SIG-M5 (cell line): ENCODE data around the gene JMJD7.
"Not testable (repeated sequence)": the region's sequence is repeated elsewhere in the genome, so short reads cannot be mapped to it uniquely, and the experiment has no call there.

ENCODE experiments used
- DNase-seq: peaks from one replicate; lab custom pipeline; 2025; lab: John Stamatoyannopoulos, UW

The JMJD7 gene

DNA sequence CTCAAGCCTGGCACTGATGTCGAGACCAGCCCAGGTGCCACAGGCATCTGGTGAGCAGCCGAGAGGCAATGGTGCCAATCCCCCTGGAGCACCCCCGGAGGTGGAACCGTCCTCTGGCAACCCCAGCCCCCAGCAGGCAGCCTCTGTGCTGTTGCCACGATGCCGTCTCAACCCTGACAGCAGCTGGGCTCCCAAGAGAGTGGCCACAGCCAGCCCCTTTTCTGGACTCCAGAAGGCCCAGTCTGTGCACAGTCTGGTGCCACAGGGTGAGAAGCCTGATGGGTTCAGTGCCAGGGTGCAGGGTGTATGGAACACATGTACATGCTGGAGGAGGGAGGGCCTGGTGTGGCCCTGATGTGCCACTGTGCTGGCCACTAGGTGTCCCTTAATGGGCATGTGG, 4.9 kb upstream of the JMJD7 start:
- DNase-seq, result no peak

DNA sequence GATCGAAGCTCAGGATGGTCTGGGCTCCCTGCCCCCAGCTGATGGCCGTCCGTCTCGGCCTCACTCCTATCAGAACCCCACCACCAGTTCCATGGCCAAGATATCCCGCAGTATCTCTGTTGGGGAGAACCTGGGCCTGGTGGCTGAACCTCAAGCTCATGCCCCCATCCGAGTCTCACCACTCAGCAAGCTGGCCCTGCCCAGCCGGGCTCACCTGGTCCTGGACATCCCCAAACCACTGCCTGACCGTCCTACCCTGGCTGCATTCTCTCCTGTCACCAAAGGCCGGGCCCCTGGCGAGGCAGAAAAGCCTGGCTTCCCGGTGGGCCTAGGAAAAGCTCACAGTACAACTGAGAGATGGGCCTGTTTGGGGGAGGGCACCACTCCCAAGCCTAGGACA, 4.4 kb upstream of the JMJD7 start:
- DNase-seq, result no peak

DNA sequence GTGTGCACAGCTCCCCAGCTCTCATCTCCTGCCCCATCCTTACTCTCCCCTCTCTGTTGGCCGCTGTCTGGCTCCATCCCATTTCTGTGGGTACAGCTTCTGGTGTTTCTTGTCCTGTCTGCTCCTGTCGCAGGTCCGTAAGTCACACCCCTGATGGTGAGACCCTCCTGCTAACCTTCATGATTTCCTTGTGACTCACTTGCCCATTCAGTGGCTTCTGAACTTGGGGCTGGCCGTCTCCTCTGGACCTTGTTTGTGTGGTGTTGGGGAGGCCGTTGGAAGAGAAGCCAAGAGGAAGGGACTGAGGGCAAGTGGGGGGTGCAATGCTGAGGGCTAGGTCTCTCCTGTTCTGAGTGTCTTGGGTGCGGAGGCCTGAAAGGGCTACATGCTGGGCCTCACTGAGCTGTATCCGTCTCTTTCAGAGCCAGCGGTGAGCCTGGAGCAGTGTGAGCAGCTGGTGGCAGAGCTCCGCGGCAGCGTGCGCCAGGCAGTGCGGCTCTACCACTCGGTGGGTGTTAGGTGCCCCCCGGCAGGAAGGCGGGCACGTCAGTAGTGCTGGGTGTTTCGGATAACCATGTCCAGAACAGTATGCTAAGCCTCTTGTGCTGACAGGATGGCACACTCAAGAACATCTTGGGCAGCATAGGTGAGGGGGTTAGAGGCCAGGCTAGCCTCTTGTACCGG, 3.7 kb upstream of the JMJD7 start:
- DNase-seq, result no peak

DNA sequence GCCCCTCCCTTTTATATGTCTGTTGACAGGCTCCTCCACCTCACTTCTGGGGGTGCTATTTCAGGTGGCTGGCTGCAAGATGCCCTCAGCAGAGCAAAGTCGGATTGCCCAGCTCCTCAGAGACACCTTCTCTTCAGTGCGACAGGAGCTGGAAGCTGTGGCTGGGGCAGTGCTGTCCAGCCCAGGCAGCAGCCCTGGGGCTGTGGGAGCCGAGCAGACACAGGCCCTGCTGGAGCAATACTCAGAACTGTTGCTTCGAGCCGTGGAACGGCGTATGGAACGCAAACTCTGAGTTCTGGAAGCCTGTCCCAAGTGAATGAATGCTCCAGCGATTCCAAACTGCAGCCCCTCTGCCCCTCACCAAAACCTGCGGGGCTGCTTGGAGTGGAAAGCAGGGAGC, 2.7 kb upstream of the JMJD7 start:
- DNase-seq, result no peak

DNA sequence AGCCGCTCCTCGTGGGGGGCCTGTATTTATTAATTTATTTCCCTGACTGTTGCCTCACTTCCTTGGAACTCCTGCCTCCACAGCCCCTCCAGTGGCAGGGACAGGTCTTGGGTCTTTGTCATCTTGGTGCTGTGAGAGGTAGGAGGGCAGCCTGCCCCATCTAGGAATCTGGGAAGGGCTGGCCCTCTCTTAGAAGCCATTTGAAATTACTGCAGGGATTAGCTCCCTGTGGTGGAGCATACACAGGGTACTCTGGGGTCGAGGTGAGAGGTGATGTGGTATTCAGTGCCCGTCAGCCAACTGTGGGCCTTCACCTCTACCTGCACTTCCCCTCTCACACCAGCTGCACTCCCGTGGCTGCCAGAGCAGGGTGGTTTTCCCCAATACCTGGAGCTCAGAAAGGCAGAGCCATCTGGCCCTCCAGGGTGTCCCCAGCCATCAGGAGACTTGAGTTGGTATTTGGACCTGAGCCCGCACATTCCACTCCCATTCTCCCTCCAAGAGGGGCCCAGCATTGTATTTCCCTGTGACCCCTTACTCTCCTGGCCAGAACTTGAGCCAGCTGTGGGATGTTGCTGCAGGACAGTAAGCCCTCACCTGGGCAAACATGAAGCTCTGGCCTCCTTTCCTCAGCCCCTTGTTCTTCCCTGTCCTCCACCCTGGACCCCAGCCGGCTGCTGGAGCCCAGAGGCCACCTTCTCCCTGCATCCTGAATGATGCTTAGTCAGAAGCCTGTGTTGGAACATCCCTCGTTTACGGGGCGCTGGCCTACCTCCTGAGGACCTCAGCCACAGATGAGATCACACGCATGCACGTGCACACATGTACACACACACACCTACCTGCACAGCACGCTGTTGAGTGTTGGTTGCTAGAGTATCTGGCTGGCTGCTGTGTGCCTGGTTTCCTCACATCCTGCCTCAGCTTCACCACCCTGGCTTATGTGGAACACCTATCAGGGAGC, 2.0 kb upstream of the JMJD7 start:
- no peak for DNase-seq

DNA sequence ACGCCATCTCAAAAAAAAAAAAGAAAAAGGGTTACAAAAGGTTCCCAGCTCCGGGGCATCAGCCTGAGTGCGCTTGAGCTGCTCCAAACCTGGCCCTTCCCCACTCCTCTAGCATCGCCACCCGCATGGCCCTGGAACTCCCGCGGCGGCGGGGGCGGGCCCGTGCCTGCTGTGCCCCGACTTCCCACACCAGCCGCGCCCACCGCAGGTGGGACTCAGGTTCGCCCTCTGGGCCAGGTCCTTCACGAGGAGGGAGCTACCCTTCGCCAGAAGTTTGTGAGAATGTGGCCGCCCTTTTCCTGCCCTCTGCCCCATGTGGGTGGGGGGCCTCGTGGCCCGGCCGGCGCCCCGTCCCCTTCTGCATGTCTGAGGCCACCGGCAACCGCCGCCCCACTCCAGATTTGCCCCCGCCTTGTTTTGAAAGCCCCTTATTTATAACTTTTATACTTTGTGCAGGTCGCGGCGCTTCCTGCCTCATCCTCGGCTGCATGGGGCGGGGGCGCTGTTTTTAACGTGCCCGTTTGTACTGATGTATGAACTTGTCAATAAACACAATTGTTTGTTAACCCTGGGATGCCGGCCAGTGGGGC, 507 bp upstream of the JMJD7 start:
- no peak for DNase-seq

DNA sequence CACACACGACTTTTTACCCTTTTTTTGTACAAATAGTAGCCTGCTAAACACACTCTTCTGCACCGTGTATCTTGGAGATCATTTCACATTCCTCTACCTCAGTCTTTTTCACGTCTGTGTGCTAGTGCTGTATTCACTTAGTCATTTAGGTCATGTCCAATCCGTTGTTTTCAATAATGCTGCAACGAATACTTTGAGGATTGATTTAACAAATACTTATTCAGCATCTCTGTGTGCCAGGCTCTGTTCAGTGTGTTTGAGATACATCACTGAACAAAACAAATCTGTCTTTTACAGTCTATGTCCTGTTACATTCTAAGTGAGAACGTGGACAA, 882 bp downstream of the JMJD7 start:
- no peak for DNase-seq

DNA sequence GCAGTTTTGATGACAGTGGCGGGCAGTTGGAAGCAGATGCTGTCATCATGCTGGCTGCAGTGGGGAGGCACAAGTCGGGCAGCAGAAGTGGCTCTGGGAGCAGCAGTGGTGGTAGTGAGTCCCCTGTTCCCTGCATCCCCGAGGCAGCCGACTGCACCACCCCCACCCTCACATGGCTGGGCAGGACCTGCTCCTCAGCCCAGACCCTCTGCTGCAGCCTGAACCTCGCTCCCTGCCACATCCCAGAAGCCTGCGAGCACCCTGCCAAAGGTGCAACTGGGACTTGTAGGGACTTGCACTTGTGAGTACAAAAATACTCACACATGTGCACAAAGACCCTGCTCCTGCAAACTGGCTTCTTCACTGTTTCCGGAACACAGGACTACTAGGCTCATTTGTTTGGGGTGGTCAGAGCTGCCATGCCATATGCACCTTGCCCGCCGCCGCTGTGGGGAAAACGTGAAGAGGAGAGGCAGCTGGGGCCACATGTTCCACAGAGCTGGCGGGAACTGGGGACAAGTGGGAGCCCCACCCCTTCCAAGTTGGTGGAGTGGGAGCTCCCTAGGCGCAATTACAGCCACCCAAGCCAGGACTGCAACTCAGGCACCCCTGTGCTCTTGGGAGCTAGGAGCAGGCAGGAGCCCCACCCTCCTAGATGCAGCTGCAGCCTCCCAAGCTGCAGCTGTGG, 2.2 kb downstream of the JMJD7 start:
- no peak for DNase-seq

DNA sequence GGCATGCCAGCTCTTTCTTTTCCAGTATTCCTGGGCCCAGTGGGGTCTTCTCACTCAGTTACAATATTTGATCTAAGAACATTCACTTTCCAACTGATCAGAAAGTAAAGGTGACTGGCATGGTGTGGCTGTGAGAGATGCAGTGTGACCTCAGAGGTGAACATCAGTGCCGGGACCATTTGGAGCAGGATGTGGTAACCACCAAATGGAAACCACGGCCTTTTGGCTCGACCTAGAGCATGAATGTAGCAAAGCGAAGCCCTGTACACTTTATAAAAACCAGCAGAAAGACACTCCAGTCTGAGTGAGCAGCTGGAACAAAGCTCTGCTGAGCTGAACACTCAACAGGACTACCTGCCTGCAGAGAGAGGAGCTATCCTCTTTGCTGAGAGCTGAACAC, 3.4 kb downstream of the JMJD7 start:
- DNase-seq, result not testable (repeated sequence)

DNA sequence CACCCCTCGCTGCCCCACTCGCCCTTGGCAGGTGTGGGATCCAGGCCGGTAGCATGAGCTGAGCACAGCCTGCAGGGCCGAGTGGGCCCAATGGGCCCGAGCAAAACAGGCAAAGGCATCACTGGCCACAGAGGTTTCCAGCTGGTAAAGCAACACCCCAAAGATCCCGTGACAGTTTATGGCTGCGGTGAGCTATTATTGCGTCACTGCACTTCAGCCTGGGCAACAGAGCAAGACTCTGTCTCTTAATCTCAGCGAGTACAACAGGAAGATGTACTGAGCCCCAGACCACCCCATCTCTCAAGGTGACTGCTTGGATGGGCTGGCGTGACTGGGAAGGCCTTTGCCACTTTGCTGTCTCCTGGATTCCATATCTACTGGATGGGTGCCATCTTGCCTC, 4.3 kb downstream of the JMJD7 start:
- DNase-seq, result no peak

DNA sequence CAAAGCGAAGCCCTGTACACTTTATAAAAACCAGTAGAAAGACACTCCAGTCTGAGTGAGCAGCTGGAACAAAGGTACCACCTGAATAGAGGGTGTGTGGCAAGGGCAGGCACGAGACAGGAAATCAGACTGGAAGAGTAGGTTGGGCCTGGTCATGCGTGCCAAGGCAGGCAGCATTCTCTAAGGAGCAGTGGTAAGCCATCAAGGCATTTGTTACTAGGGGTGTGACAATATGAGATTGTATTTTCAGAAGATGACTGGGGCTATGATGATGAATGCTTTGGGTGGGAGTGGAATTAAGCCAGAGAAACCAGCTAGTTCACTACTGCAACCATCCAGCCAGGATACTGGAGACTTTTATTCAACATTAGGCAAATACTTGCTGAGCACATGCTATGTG, 5.0 kb downstream of the JMJD7 start:
- DNase-seq, result no peak

DNA sequence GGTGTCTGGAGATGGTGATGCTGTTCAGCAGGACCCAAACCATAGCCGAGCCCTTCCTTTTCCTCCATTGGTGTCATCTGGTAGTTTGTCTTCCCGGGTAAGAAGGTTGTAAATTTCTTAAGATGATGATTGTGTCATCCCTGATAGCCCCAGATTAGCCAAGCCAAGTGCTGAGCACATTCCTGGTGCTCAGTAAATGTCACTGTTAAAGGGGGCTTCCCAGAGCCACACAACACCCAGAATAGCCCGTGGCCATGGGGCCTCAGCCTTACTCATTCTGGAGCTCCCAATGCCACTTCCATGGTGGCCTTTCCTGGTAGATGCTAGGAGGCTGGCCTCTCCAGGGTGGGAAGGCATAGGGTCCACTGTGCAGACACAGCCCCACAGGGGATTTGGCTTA, 6.2 kb downstream of the JMJD7 start:
- no peak for DNase-seq

DNA sequence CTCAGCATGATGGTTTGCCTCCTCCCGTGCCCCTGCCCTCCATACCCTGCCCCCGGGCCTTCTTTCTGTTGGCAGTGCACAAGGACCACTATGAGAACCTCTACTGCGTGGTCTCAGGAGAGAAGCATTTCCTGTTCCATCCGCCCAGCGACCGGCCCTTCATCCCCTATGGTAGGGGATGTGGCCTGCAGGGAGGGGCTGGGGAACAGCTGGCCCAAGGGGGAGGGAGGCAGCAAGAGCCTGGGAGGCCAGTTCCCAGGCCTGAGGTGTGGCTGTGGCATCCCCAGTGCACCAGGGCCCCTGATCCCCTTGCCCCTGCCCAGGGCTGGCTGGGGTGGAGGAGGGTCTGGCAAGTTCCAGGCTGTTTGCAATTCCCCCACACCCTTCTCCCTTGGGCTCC, 8.2 kb downstream of the JMJD7 start:
- DNase-seq, result no peak

DNA sequence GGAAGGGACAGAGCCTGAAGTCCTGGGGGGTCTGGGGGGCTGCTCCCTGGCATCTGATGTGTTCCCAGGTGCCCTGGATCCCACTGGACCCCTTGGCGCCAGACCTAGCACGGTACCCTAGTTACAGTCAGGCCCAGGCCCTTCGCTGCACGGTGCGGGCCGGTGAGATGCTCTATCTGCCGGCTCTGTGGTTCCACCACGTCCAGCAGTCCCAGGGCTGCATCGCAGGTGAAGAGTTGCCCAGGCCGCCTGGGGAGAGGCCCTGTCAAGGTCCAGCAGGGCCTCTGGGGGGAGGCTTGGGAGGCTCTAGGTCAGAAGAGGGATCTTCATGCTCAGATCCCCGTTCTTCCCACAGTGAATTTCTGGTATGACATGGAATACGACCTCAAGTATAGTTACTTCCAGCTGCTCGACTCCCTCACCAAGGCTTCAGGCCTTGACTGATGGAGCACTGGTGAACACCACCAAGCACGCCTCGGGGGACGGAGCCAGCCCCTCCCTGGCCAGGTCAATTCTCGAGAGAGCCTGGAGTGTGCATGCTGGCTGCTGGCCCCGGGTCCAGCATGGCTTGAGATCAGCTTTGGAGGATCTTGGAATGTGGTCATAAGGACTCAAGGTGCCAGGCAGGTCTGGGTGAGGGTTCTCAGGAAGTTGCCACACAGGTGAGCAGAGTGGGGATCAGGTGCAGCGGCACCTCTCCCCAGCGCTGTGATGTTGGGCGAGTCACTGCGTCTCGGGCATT, 9.0 kb downstream of the JMJD7 start:
- no peak for DNase-seq

DNA sequence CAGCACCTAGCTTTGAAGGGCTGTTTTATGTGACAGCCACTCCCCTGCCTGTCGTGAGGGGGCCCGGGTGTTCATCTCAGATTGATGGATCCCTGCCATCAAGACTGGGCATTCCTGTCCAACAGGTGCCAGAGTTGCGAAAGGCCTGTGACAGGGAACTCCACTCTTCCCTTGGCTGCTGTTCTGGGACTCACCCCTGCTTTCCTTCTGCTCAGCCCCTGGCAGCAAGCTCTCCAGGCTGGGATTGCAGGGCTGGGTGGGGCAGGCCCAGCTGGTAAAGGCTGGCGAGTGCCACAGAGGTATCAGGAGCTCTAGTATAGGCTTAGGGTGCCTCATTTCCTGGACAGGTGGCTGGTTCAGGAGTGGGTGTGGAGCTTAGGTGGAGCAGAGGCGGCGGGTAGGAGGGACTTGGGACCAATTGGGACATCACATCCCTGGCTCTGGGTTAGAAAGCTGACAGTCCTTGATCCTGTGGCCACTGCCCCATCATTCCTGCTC, 10.6 kb downstream of the JMJD7 start, which contains the start of gene PLA2G4B:
Gene PLA2G4B (plus strand): TSS at position 448 of the 498 bp plus-strand sequence. CDS start 67 bp downstream, outside the sequence.
- DNase-seq, result no peak

DNA sequence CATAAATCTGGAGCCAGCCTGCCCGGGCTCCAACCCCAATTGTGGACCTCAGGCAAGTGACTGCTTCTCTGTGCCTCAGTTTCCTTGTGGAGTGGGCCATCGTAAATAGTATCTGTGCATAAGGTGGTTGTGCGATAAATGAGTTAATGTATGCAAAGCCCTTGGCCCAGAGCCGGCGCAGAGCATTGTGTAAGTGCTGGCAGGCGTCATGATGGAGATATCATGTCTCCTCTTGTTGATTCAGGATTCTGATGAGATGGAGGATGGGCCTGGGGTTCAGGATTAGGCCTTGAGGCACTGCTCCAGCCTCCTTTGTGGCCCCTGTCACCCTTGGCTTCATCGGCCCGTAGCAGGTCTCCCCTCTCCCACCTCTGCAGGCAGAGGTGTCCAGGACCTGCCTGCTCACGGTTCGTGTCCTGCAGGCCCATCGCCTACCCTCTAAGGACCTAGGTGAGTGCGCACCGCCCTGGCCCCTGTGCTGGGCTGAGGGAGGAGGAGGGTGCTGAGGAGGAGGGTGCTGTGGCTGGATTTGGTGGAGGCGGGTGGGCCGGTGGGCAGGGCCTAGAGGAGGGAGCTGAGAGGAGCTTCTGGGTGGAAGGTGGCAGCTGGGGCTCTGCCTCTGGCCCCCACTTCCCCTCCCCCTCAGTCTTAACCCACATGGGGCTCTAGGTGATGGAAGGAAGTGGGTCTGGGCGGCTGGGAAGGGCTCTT, 12.0 kb downstream of the JMJD7 start:
- DNase-seq, result no peak

DNA sequence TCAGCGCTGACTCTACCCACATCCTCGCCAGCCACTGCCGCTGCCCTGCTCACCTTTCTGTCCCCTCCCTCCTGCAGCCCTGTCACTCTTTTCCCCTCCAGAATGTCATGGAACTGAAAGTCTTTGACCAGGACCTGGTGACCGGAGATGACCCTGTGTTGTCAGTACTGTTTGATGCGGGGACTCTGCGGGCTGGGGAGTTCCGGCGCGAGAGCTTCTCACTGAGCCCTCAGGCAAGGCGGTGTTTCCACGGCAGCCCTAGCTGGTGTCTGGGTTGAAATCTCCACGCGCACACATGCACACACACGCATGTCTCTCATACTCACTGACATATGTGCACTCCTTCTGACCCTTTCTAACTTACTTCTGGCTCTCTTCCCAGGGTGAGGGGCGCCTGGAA, 12.8 kb downstream of the JMJD7 start:
- DNase-seq, result no peak

DNA sequence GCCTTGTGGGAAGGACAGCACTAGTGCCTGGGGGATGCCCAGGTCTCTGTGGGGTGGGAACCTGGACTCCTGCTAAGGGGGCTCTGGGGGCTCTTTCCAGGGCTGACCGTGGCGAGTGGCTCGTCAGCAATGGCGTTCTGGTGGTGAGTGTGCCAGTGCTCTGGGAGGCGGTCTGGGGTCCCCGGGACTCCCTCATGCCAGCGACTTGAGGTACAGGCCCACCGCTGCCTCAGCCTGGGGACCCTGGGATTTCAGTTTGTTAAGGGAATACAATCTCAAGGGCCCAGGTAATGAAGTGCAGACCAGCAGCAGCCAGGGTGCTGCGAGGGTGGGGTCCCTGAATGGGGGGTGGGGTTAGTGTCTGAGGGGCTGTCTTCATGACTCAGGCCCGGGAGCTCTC, 13.2 kb downstream of the JMJD7 start:
- no peak for DNase-seq

DNA sequence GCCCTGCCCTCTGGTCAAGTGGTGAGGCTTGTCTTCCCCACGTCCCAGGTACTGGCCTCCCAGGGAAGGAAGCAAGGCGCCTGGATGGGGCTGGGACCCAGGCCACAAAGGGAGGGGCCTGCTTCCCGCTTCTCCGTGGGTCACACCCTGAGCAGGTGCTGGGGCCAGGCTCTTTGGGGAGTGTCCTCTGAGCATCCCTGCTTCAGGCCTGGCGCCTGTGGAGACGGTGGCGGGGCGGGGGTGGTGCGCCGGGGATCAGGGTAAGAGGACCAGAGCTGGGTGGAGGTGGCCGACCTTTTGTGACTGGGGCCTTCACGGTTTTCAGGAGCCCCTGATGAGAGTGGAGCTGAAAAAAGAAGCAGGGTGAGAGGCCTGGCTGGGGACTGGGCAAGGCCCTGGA, 14.3 kb downstream of the JMJD7 start:
- DNase-seq, result no peak

DNA sequence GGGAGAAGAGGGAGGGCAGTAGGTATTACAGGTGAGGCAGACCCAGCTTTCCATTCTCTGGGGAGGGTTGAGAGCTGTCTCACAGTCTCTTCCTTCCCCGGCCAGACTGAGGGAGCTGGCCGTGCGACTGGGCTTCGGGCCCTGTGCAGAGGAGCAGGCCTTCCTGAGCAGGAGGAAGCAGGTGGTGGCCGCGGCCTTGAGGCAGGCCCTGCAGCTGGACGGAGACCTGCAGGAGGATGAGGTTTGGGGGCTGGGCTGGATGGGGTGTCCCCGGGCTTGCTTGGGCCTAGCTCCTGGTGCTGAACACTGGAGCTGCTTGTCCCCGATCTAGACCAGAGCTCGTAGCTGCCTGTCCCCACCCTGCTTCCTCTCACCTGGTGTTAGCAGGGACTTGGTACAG, 15.7 kb downstream of the JMJD7 start:
- no peak for DNase-seq

DNA sequence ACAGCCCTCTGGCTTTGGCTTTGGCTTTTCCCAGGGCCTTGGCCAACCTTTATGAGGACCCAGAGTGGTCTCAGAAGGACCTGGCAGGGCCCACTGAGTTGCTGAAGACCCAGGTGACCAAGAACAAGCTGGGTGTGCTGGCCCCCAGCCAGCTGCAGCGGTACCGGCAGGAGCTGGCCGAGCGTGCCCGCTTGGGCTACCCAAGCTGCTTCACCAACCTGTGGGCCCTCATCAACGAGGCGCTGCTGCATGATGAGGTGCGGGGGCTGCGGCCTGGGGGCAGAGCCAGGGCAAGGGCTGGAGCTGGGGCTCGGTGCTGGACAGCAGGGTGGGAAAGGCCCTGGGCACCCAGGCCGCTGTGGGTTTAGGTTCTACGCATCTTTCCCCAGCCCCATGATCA, 16.9 kb downstream of the JMJD7 start:
- DNase-seq, result no peak
